ENCODE results near the gene FYN.

The FYN gene

DNA sequence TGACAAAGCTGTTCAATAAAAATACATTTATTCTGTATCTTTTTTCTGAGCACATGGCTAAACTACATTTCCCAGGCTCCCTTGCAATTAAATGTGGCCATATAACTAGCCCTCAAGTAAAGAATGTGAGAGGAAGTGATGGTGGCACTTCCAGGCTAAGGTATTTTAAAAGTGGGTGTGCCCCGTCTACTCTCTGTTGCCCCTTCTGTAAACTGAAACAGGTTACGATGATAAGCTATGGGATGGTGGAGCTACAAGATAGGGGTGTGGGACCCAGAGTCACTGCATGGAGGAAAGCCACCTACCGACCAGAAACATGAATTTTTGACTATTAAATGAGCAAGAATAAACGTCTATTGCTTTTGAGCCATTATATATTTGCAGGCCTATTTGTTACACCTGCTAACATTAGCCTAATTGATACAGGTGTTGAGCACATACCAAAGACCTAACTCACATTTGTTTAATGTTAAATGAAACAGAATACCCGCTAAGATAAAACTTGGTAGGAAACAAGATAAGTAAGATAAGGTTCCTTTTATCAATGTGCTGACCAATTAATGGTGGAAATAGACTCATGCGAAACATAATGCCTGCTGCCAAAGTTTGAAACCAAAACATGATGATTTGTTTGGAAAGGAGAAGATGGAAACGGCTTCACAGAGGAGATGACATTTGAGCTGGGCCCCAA, 3.1 kb downstream of the FYN start:
- H3K27ac ChIP-seq, result no peak overlapping the region
- no peak for TF ChIP-seq ZFX (IDR thresholded peaks at IDR 0.05)
- TF ChIP-seq, protein P1, sequence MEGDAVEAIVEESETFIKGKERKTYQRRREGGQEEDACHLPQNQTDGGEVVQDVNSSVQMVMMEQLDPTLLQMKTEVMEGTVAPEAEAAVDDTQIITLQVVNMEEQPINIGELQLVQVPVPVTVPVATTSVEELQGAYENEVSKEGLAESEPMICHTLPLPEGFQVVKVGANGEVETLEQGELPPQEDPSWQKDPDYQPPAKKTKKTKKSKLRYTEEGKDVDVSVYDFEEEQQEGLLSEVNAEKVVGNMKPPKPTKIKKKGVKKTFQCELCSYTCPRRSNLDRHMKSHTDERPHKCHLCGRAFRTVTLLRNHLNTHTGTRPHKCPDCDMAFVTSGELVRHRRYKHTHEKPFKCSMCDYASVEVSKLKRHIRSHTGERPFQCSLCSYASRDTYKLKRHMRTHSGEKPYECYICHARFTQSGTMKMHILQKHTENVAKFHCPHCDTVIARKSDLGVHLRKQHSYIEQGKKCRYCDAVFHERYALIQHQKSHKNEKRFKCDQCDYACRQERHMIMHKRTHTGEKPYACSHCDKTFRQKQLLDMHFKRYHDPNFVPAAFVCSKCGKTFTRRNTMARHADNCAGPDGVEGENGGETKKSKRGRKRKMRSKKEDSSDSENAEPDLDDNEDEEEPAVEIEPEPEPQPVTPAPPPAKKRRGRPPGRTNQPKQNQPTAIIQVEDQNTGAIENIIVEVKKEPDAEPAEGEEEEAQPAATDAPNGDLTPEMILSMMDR (conservative IDR thresholded peaks at IDR 0.05), result no peak; the same call in 1 of the 2 replicates

DNA sequence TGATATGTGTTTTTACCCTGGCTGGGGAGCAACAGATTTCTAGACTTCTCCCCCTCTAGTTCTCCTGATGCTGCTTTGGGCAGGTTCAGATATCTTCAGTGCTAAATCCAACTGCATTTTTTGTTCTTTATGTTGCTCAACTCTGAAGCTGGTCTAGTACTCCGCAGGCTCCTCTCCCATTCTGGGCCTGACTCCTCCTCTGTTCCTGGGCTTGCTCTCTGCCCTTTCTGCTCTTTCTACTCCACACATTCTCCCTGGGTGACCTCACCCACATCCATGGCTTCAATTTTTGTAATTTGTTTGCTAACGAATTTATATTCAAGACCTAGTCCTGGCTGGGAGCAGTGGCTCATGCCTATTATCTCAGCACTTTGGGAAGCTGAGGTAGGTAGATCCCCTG, 6.4 kb downstream of the FYN start:
- TF ChIP-seq, protein P1 (conservative IDR thresholded peaks at IDR 0.05), result no peak
- no peak overlapping the region for H3K27ac ChIP-seq

DNA sequence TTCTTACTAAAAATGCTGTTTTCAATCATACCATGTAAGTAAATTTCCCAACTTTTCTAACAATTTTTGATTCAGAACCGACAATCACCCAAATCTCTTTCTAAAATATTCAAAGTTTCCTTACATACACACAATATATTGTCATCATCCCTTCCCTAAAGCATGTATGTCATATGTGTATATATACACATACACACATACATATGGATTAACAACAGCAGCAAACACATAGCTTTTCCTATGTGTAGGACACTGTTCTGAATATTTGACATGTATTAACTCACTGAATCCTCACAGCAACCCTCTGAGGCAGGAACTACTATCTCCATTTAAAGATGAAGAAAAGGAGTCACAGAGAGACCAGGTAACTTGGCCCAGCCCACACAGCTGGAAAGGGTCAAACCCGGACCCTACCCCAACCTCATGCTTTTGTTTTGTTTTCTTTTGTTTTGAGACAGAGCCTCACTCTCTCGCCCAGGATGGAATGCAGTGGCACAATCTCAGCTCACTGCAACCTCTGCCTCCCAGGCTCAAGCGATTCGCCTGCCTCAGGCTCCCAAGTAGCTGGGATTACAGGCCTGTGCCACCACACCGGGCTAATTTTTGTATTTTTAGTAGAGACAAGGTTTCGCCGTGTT, 7.2 kb downstream of the FYN start:
- TF ChIP-seq, protein P1 (conservative IDR thresholded peaks at IDR 0.05), result no peak
- no peak for TF ChIP-seq ZFX (IDR thresholded peaks at IDR 0.05)
- H3K27ac ChIP-seq, result no peak overlapping the region

DNA sequence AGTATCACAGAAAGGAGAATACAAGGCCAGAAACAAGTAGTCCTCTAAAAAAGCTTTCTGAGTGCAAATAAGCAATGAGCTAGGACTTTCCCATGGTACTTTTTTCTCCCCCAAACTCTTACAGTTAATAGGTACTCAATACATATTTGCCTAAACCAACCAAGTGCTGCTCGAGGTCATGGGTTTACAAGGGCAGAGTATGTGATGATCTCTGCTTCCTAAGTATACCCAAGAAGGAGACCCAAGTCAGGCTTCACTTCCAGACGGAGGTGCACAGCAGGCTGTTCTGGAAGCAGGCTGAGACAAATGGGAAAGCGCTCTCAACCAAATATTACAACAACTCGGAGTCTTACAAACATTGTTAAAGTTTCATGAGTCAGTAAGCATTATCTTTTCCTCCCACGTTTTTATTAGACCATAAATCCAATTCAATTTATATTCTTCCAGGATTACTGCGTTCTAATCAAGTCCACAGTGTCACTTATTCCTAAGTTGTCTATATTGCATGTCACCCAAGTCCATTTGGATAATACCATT, 8.1 kb downstream of the FYN start:
- TF ChIP-seq ZFX (IDR thresholded peaks at IDR 0.05), result no peak
- TF ChIP-seq, protein P1 (conservative IDR thresholded peaks at IDR 0.05), result no peak
- H3K27ac ChIP-seq, result no peak overlapping the region

DNA sequence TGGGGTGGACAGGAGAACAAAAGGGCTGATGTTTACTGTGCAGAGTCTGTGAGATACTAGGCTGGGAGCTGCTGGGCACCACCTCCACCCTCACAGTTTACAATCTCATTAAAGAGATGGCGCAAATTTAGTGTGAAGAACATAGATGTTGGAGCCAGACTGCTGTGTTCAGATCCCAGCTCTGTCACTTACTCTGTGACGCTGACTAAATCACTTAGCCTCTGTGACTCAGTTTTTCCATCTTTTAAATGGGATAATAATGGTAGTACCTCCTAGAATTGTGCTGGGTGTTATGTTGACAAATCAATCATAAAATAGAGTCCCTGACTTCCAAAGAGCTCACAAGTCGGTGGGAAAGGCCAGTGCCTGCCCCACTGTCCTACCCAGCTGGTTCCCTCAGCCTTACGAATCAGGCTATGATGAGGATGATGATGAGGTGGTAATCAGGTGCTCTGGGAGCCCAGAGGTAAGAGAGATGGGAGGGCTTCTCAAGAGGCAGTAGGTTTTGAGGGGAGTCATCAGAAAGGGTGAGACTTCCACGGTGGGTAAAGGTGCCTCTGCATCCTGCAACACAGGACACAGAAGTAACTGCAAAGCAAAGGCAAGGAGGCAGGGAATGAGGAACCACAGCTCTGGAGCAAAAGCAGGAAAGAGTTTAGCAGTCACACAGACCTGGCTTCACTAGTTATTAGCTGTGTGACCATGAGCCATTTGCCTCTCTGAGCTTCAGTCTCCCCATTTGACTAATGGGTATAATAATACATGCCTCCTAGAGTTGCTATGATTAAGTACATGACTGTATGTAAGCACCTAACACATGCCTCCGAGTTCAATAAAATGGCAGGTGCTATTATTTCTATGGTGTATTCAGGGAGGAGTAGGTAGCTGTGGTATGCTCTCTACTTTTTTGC, 8.9 kb downstream of the FYN start:
- no peak overlapping the region for H3K27ac ChIP-seq
- TF ChIP-seq, protein P1 (conservative IDR thresholded peaks at IDR 0.05), result no peak
- no peak for TF ChIP-seq ZFX (IDR thresholded peaks at IDR 0.05)

DNA sequence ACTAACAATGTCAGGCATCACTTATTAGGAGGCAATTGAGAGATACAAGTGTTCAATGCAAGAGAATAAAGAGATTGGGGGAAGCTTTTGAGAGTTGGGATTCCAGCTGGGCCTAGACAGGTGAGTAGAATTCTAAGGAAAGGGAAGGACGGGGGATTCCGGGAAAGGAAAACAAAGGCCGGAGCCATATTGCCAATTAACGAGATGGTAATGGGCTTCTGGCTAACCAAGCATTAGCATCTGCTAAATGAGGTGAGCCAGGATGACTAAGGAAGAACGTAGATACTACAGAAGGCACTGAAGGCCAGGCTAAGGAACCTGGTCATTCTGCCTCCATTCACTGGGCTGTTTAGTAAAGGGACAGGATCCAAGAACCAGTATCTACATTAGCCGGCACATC, 10.5 kb downstream of the FYN start:
- H3K27ac ChIP-seq, result no peak overlapping the region
- no peak for TF ChIP-seq ZFX (IDR thresholded peaks at IDR 0.05)
- TF ChIP-seq, protein P1 (conservative IDR thresholded peaks at IDR 0.05), result no peak

All from C4-2B (cell line).